NCI-H446 treated with DMSO at 0.1 percent for 48 hours (cell line): ENCODE measurements around the gene MTX1.
A peak's percentile ranks its signal among the peaks of the same experiment; 100 is the strongest.
"Not testable (repeated sequence)": the region's sequence is repeated elsewhere in the genome, so short reads cannot be mapped to it uniquely, and the experiment has no call there.

Experiments used
- DNase-seq: peaks from one replicate; lab custom pipeline; 2025; lab: John Stamatoyannopoulos, UW

The MTX1 gene

GRCh38 chr1:155207806-155208540 is 522 bp upstream of the MTX1 start, which contains the start of gene THBS3:
Gene THBS3 (minus strand): TSS chr1:155207897. CDS start chr1:155207876, 21 bp downstream.
- DNase-seq = peak; percentile 60

GRCh38 chr1:155209312-155209721 is 822 bp downstream of the MTX1 start:
- no peak for DNase-seq

- no peak for DNase-seq
These were observed 2.0 kb downstream of the MTX1 start for GRCh38 chr1:155210314-155211104.

- DNase-seq = not testable (repeated sequence)
These were observed 3.0 kb downstream of the MTX1 start for GRCh38 chr1:155211381-155212050.

GRCh38 chr1:155212051-155212440 is 3.6 kb downstream of the MTX1 start:
- not testable (repeated sequence) for DNase-seq

- not testable (repeated sequence) for DNase-seq
These were observed 6.2 kb downstream of the MTX1 start for GRCh38 chr1:155214702-155215101.

- DNase-seq = no peak
These were observed 10.5 kb downstream of the MTX1 start for GRCh38 chr1:155218854-155219591.

- no peak for DNase-seq
These were observed 11.1 kb downstream of the MTX1 start for GRCh38 chr1:155219592-155220031.

GRCh38 chr1:155220211-155220965 is 11.9 kb downstream of the MTX1 start:
- DNase-seq = not testable (repeated sequence)

GRCh38 chr1:155223047-155223446 is 14.6 kb downstream of the MTX1 start:
- no peak for DNase-seq

GRCh38 chr1:155225404-155225759 is 16.9 kb downstream of the MTX1 start:
- DNase-seq = not testable (repeated sequence)

- peak; percentile 77 for DNase-seq
These were observed 17.9 kb downstream of the MTX1 start for GRCh38 chr1:155226188-155226909.

- DNase-seq = no peak
These were observed 18.4 kb downstream of the MTX1 start for GRCh38 chr1:155226910-155227260.

GRCh38 chr1:155227261-155228095 is 19.0 kb downstream of the MTX1 start:
- peak; percentile 99 for DNase-seq

- no peak for DNase-seq
These were observed 19.6 kb downstream of the MTX1 start for GRCh38 chr1:155228096-155228427.

- not testable (repeated sequence) for DNase-seq
These were observed 22.8 kb downstream of the MTX1 start for GRCh38 chr1:155231302-155231701.

- not testable (repeated sequence) for DNase-seq
These were observed 23.8 kb downstream of the MTX1 start for GRCh38 chr1:155232001-155232978.

- not testable (repeated sequence) for DNase-seq
These were observed 25.0 kb downstream of the MTX1 start for GRCh38 chr1:155233502-155233901.
